Suprapubic skin (tissue), 3 donors: ENCODE measurements around the gene TMUB2.
"Not testable (repeated sequence)": the region's sequence is repeated elsewhere in the genome, so short reads cannot be mapped to it uniquely, and the experiment has no call there.

Experiments used
- CTCF ChIP-seq, 2 donors: fragments of 200-600 bp in 1 of 2; fragments of 450-650 bp in 1 of 2; sonication (generic) in 1 of 2; IDR thresholded peaks; one replicate each; pipeline ENCODE4 v1.5.1; 2016 to 2019; ENCODE audit warnings: antibody characterized with exemption in 2 of 2, mild to moderate bottlenecking in 1 of 2, moderate library complexity in 1 of 2
- EP300 ChIP-seq: sonication (generic); formaldehyde crosslinking; IDR thresholded peaks from one replicate; pipeline ENCODE4 v1.6.1; 2017; ENCODE audit warnings: antibody characterized with exemption
- POLR2A ChIP-seq, 2 donors: fragments of 450-650 bp; IDR thresholded peaks; one replicate each; pipeline ENCODE4 v1.6.1; 2017; ENCODE audit warnings: antibody characterized with exemption in 2 of 2, mild to moderate bottlenecking in 2 of 2, moderate library complexity in 2 of 2

DNA sequence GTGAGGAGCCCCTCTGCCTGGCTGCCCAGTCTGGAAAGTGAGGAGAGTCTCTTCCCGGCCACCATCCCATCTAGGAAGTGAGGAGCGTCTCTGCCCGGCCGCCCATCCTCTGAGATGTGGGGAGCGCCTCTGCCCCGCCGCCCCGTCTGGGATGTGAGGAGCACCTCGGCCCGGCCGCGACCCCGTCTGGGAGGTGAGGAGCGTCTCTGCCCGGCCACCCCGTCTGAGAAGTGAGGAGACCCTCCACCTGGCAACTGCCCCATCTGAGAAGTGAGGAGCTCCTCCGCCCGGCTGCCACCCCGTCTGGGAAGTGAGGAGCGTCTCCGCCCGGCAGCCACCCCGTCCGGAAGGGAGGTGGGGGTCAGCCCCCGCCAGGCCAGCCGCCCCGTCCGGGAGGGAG lies 51.1 kb downstream of the TMUB2 start:
- TF ChIP-seq CTCF (IDR thresholded peaks at IDR 0.05); POLR2A (IDR thresholded peaks at IDR 0.05); EP300: not testable (repeated sequence)
